NB4 (cell line): Measurements from ENCODE around the gene SFT2D3.
"Not testable (repeated sequence)": the region's sequence is repeated elsewhere in the genome, so short reads cannot be mapped to it uniquely, and the experiment has no call there.

Experiments used
- DNase-seq: peaks from one replicate; pipeline ENCODE4 v3.0.0; 2010; ENCODE audit warnings: low read depth
- H3K4me3 ChIP-seq: one replicate; pipeline ENCODE4 v1.5.1; 2011; ENCODE audit warnings: mild to moderate bottlenecking, low read depth, low read length, moderate library complexity
- CTCF ChIP-seq: IDR thresholded peaks from one replicate; pipeline ENCODE4 v1.5.1; 2012; ENCODE audit warnings: low read depth, low read length
- MYC ChIP-seq: IDR thresholded peaks from 2 replicates; pipeline ENCODE4 v1.6.1; 2011; ENCODE audit warnings: low read depth, low read length
- POLR2A ChIP-seq: IDR thresholded peaks from 2 replicates; pipeline ENCODE4 v1.6.1; 2011; ENCODE audit warnings: mild to moderate bottlenecking; ENCODE audit not compliant: insufficient read length; ENCODE audit errors: extremely low read depth
- TF ChIP-seq, protein P1 (sequence below): IDR thresholded peaks from 2 replicates; pipeline ENCODE4 v1.6.1; 2011; ENCODE audit warnings: low read depth, low read length

The SFT2D3 gene

DNA sequence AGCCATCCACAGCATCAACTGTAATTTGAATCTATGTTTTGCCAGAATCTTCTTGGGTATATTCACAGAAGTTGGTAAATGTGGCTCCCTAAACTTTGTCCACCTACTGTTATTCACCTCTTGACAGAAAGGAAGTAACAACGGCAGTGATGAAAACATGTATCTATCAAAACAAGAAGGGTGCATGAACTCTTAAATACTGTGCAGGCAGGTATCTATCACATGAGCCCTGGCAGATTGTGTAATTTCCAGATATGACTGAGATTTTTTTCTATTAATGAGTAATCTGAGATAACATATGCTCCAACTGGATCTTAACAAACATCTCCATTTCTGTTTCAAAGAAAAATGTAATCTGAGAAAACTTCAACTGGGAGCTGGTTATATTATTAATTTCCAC is 36.6 kb downstream of the SFT2D3 start:
- no peak for TF ChIP-seq POLR2A
- TF ChIP-seq CTCF = no peak
- TF ChIP-seq MYC = no peak
- TF ChIP-seq, protein P1, sequence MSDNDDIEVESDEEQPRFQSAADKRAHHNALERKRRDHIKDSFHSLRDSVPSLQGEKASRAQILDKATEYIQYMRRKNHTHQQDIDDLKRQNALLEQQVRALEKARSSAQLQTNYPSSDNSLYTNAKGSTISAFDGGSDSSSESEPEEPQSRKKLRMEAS = no peak
- DNase-seq = no peak

DNA sequence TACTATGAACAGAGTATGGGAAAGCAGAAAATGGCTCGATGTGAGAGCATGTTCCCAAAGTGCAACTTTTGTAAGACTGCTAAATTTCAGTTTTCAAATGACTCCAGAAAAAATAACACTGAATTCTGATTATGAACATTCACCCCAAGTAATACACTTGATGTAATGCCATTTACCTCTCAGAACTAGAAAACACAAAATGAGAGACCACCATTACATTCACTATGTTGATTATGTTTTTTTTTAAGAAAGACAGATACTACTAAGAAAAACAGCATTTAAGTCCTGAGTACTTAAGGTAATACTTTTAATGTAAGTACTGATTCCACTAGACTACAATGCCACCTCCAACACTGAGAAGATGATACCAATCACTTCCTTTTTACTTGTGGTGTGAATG is 38.5 kb downstream of the SFT2D3 start:
- DNase-seq = no peak
- no peak for TF ChIP-seq CTCF
- no peak for TF ChIP-seq POLR2A
- TF ChIP-seq, protein P1 = no peak
- no peak overlapping the region for H3K4me3 ChIP-seq

More for the DNA sequence above, 36.6 kb downstream of the SFT2D3 start:
- H3K4me3 ChIP-seq = no peak overlapping the region

DNA sequence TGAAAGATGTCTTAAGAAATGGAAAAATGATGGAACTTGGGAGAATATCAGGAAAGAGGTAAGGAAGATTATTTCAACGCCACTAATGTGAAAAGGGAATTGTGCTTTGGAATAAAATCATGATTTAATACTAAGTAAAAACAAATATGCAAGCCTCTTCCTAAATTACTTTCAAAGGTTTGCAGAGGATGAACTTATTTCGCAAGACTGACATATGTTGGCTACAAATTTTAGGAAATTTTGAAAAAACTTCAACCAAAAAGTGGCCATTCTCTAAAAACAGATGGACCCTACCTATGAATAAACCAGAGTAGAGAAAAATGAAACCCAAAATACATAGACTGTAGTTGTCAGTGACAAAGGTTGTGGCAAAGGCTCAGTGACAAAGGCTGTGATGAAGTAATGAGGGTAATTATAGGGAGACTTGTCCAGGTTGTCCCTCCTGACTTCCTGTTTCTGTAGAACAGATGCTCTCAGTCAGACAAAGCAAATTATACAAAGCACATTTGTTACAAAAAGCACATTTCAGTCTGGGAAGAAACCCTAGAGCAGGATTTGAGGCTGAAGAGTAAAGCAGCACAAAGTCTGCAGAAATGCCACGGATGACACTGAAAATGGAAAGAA is 39.5 kb downstream of the SFT2D3 start:
- DNase-seq = peak; percentile 30

DNA sequence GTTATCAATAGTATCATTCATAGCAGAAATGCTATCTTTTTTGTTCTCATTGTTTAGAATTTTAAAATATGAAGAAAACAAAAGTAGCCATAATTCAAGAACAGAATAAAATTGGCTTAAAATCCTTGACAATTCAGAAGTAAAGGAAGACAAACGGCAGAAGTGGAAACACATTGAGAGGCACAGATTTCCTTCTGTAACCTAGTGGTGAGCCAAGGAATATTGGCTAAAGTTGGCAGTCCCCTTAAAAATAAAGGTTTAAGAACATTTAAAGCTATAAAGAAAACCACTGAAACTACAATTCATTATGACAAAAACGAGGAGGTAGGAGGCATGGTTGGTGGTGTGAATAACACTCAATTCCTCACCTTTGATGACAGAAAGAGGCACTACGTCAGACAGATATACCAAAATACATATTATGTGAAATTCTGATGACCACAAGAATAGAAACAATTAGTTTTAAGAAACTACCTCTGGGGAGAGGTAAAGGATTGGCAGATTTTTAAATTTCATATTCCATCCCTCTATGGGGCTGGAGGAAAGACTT is 42.3 kb downstream of the SFT2D3 start:
- H3K4me3 ChIP-seq = no peak overlapping the region
- no peak for DNase-seq
- TF ChIP-seq CTCF = no peak
- TF ChIP-seq MYC = no peak
- TF ChIP-seq, protein P1 = no peak
- no peak for TF ChIP-seq POLR2A

More for the DNA sequence above, 39.5 kb downstream of the SFT2D3 start:
- TF ChIP-seq, protein P1 = no peak
- TF ChIP-seq MYC (no peak), CTCF (no peak), POLR2A (no peak)
- H3K4me3 ChIP-seq = no peak overlapping the region

GRCh38 chr2:127747621-127748020 is 46.3 kb downstream of the SFT2D3 start:
- no peak overlapping the region for H3K4me3 ChIP-seq
- DNase-seq = no peak
- TF ChIP-seq, protein P1 = no peak
- no peak for TF ChIP-seq MYC
- no peak for TF ChIP-seq CTCF

- DNase-seq = peak; percentile 20
- H3K4me3 ChIP-seq = not testable (repeated sequence)
Observed at GRCh38 chr2:127749537-127749936, 48.2 kb downstream of the SFT2D3 start.
